NB4 (cell line): Measurements from ENCODE around the gene SMIM7.
A peak's percentile ranks its signal among the peaks of the same experiment; 100 is the strongest.

Experiments
- DNase-seq: peaks from one replicate; pipeline ENCODE4 v3.0.0; 2010; ENCODE audit warnings: low read depth
- H3K4me3 ChIP-seq: one replicate; pipeline ENCODE4 v1.5.1; 2011; ENCODE audit warnings: mild to moderate bottlenecking, low read depth, low read length, moderate library complexity
- CTCF ChIP-seq: IDR thresholded peaks from one replicate; pipeline ENCODE4 v1.5.1; 2012; ENCODE audit warnings: low read depth, low read length
- MAX ChIP-seq: IDR thresholded peaks from 2 replicates; pipeline ENCODE4 v1.6.1; 2011; ENCODE audit warnings: low read depth, low read length
- MYC ChIP-seq: IDR thresholded peaks from 2 replicates; pipeline ENCODE4 v1.6.1; 2011; ENCODE audit warnings: low read depth, low read length
- POLR2A ChIP-seq: IDR thresholded peaks from 2 replicates; pipeline ENCODE4 v1.6.1; 2011; ENCODE audit warnings: mild to moderate bottlenecking; ENCODE audit not compliant: insufficient read length; ENCODE audit errors: extremely low read depth

SMIM7 gene

GRCh38 chr19:16659832-16660708, at the start of gene SMIM7:
Gene SMIM7 (minus strand): TSS chr19:16660144. CDS start chr19:16660110, 34 bp downstream.
- TF ChIP-seq MAX (peak; percentile 92), MYC (peak; percentile 75), POLR2A (peak; percentile 96), CTCF (no peak)
- H3K4me3 ChIP-seq, result peak within 1 kb of the TSS; percentile 87
- DNase-seq, result peak; percentile 98

- H3K4me3 ChIP-seq, result no peak overlapping the region
- no peak for DNase-seq
- TF ChIP-seq MAX (no peak), MYC (no peak), CTCF (no peak)
Observed at GRCh38 chr19:16703677-16704076, 43.7 kb upstream of the SMIM7 start.

- peak; percentile 40 for DNase-seq
- no peak for TF ChIP-seq POLR2A
- TF ChIP-seq MYC, result no peak
- TF ChIP-seq CTCF, result no peak
- TF ChIP-seq MAX, result no peak
- H3K4me3 ChIP-seq, result no peak overlapping the region
Observed at GRCh38 chr19:16702123-16702522, 42.2 kb upstream of the SMIM7 start.

- no peak for DNase-seq
- TF ChIP-seq MAX, result no peak
- no peak for TF ChIP-seq MYC
- no peak for TF ChIP-seq POLR2A
- TF ChIP-seq CTCF, result no peak
- H3K4me3 ChIP-seq, result no peak overlapping the region
Observed at GRCh38 chr19:16698914-16699313, 39.0 kb upstream of the SMIM7 start.

GRCh38 chr19:16688084-16688483, 28.1 kb upstream of the SMIM7 start:
- TF ChIP-seq MAX, result no peak
- TF ChIP-seq POLR2A, result no peak
- no peak for TF ChIP-seq CTCF
- no peak for TF ChIP-seq MYC

More at GRCh38 chr19:16688084-16688483, 28.1 kb upstream of the SMIM7 start:
- DNase-seq, result no peak
- H3K4me3 ChIP-seq, result no peak overlapping the region
